SK-N-SH (cell line): ENCODE data around the gene TFAP2D. TPM values are rescaled to one million over a fixed set of nuclear protein-coding genes. Genes with fewer than 3 reads are reported as not detected.

Experiments
- CTCF ChIA-PET: fragments of 300-600, 350-600 bp; formaldehyde crosslinking; extraction: SDS; loops from one replicate; lab custom pipeline; 2021; lab: Yijun Ruan, JAX
- POLR2A ChIA-PET: fragments of 350-600 bp; sonication (Branson Sonifier 250); formaldehyde crosslinking; extraction: SDS; loops from one replicate; lab custom pipeline; 2020; ENCODE audit warnings: antibody characterized with exemption, inconsistent platforms; lab: Yijun Ruan, JAX
- DNase-seq: peaks from one replicate; pipeline ENCODE4 v3.0.0; 2012
- H2AFZ ChIP-seq: fragments of 200-600 bp; sonication (generic); 2 replicates; pipeline ENCODE4 v1.8.1; 2016; ENCODE audit warnings: antibody characterized with exemption, mild to moderate bottlenecking, low read depth
- H3F3A ChIP-seq: fragments of 200-600 bp; sonication (generic); replicated peaks from 2 replicates; pipeline ENCODE3; 2016; ENCODE audit warnings: antibody characterized with exemption, mild to moderate bottlenecking; ENCODE audit not compliant: insufficient read depth
- H3K27ac ChIP-seq, 2 experiments: fragments of 200-500 bp in 1 of 2; fragments of 200-600 bp in 1 of 2; sonication (Bioruptor generic) in 1 of 2; sonication (generic), shearing (Covaris generic) in 1 of 2; 2 replicates each; pipeline versions ENCODE4 v1.5.1 to v1.6.1; 2014 to 2016; ENCODE audit warnings: low read depth in 2 of 2, inconsistent platforms in 1 of 2, low read length in 1 of 2, mild to moderate bottlenecking in 1 of 2, mixed read lengths in 1 of 2
- H3K27me3 ChIP-seq: fragments of 200-600 bp; sonication (generic), shearing (Covaris generic); 2 replicates; pipeline ENCODE4 v1.6.1; 2016; ENCODE audit warnings: mixed run types; ENCODE audit not compliant: insufficient read depth
- H3K36me3 ChIP-seq, 2 experiments: fragments of 200-500 bp in 1 of 2; fragments of 200-600 bp in 1 of 2; sonication (Bioruptor generic) in 1 of 2; sonication (generic) in 1 of 2; replicated peaks in 1 of 2; 2 replicates each; pipeline versions ENCODE3 to v1.5.1; 2014 to 2016; ENCODE audit warnings: low read length in 1 of 2, mild to moderate bottlenecking in 1 of 2; ENCODE audit not compliant: insufficient read depth in 2 of 2, control insufficient read depth in 1 of 2
- H3K4me1 ChIP-seq, 2 experiments: fragments of 200-500 bp in 1 of 2; fragments of 200-600 bp in 1 of 2; sonication (Bioruptor generic) in 1 of 2; sonication (generic), shearing (Covaris generic) in 1 of 2; 2 replicates each; pipeline versions ENCODE4 v1.5.1 to v1.6.1; 2014 to 2016; ENCODE audit warnings: low read depth in 1 of 2, low read length in 1 of 2, mixed run types in 1 of 2; ENCODE audit not compliant: insufficient read depth in 2 of 2, control insufficient read depth in 1 of 2
- H3K4me2 ChIP-seq: fragments of 200-600 bp; sonication (generic), shearing (Covaris generic); 2 replicates; pipeline ENCODE4 v1.6.1; 2017; ENCODE audit warnings: mixed run types
- H3K4me3 ChIP-seq, 2 experiments: fragments of 200-500 bp in 1 of 2; fragments of 200-600 bp in 1 of 2; sonication (Bioruptor generic) in 1 of 2; sonication (generic), shearing (Covaris generic) in 1 of 2; 2 replicates each; pipeline versions ENCODE4 v1.5.1 to v1.8.1; 2014 to 2016; ENCODE audit warnings: low read depth in 2 of 2, inconsistent platforms in 1 of 2, low read length in 1 of 2, mild to moderate bottlenecking in 1 of 2, mixed read lengths in 1 of 2, moderate library complexity in 1 of 2
- H3K79me2 ChIP-seq: fragments of 200-600 bp; sonication (generic); 2 replicates; pipeline ENCODE4 v1.8.1; 2017; ENCODE audit warnings: mild to moderate bottlenecking; ENCODE audit not compliant: insufficient read depth
- H3K9ac ChIP-seq: fragments of 200-600 bp; sonication (generic); 2 replicates; pipeline ENCODE4 v1.6.1; 2017; ENCODE audit warnings: mixed run types
- H3K9me2 ChIP-seq: fragments of 200-600 bp; sonication (generic); 2 replicates; pipeline ENCODE4 v1.6.1; 2017; ENCODE audit warnings: mixed run types
- H3K9me3 ChIP-seq: fragments of 200-600 bp; sonication (generic); 2 replicates; pipeline ENCODE4 v1.6.1; 2017; ENCODE audit warnings: mixed run types, mild to moderate bottlenecking, moderate library complexity
- H4K20me1 ChIP-seq: fragments of 200-600 bp; sonication (generic); 2 replicates; pipeline ENCODE4 v1.6.1; 2017; ENCODE audit warnings: mild to moderate bottlenecking, mixed run types; ENCODE audit not compliant: insufficient read depth
- CHD2 ChIP-seq: fragments of 150-350 bp; IDR thresholded peaks from 2 replicates; pipeline ENCODE4 v1.6.1; 2018; ENCODE audit warnings: low read length; ENCODE audit not compliant: partially characterized antibody
- CTCF ChIP-seq: fragments of 200-600 bp; sonication (generic); IDR thresholded peaks from 2 replicates; pipeline ENCODE4 v1.6.1; 2017; ENCODE audit warnings: antibody characterized with exemption, mild to moderate bottlenecking, moderate library complexity
- ELF1 ChIP-seq: IDR thresholded peaks from 2 replicates; pipeline ENCODE4 v1.4.0; 2012
- EZH2phosphoT487 ChIP-seq: fragments of 200-600 bp; sonication (generic); IDR thresholded peaks from 2 replicates; pipeline ENCODE4 v1.6.1; 2017; ENCODE audit warnings: low read depth, mixed run types, mild to moderate bottlenecking, antibody characterized with exemption, moderate library complexity, borderline replicate concordance
- JUND ChIP-seq: IDR thresholded peaks from 2 replicates; pipeline ENCODE4 v1.4.0; 2012
- MEF2A ChIP-seq: IDR thresholded peaks from 2 replicates; pipeline ENCODE4 v1.4.0; 2012; ENCODE audit warnings: low read depth, borderline replicate concordance
- RAD21 ChIP-seq: IDR thresholded peaks from 2 replicates; pipeline ENCODE4 v1.6.1; 2012; ENCODE audit warnings: mild to moderate bottlenecking, low read length
- RXRA ChIP-seq: IDR thresholded peaks from 2 replicates; pipeline ENCODE4 v1.4.0; 2012; ENCODE audit warnings: low read depth, mild to moderate bottlenecking, borderline replicate concordance
- SIN3A ChIP-seq: IDR thresholded peaks from 2 replicates; pipeline ENCODE4 v1.6.1; 2012; ENCODE audit warnings: low read depth, mild to moderate bottlenecking, low read length, moderate library complexity, borderline replicate concordance
- TAF1 ChIP-seq: IDR thresholded peaks from 2 replicates; pipeline ENCODE4 v1.6.1; 2012; ENCODE audit warnings: low read depth, mild to moderate bottlenecking, low read length, moderate library complexity, borderline replicate concordance
- TEAD4 ChIP-seq: IDR thresholded peaks from 2 replicates; pipeline ENCODE4 v1.4.0; 2012; ENCODE audit warnings: mild to moderate bottlenecking, borderline replicate concordance; ENCODE audit not compliant: insufficient read depth
- USF1 ChIP-seq: IDR thresholded peaks from 2 replicates; pipeline ENCODE4 v1.4.0; 2012; ENCODE audit warnings: low read depth, borderline replicate concordance
- YY1 ChIP-seq: IDR thresholded peaks from 2 replicates; pipeline ENCODE4 v1.4.0; 2012; ENCODE audit warnings: low read depth, mild to moderate bottlenecking
- WGBS: methylation state at CpG from one replicate; pipeline ENCODE4 v1.1.6; 2017; ENCODE audit warnings: low lambda C conversion rate; 5-methylcytosine and 5-hydroxymethylcytosine counted together
- polyA plus RNA-seq, 3 experiments: library from polyadenylated mRNA; depleted of rRNA; stranded (reverse); fragments of >200 nt; gene quantifications; 2 replicates each; pipeline ENCODE4 v1.2.3, GENCODE V29; 2012
- TF ChIP-seq, protein P1 (sequence below): fragments of 150-350 bp; IDR thresholded peaks from 2 replicates; pipeline ENCODE4 v1.6.1; 2017; ENCODE audit warnings: antibody characterized with exemption, low read length, low read depth, borderline replicate concordance

TFAP2D gene
- polyA plus RNA-seq, 1 of the 3 experiments (the other 2 are of a cell fraction), result not detected

- ChIA-PET POLR2A (no interaction called here), CTCF (interaction anchor here (1.5 kb wide), 1 partner anchor 75 kb away, joined by 3 read pairs; no protein-coding TSS in a partner anchor)
- Histone ChIP-seq H3K36me3 (no peaks in the 10 kb centered on the region), H3K9me2 (no peaks in the 10 kb centered on the region), H3K4me2 (no peak overlapping the region), H3K9ac (no peak overlapping the region), H3F3A (no peaks in the 10 kb centered on the region), H3K9me3 (no peaks in the 10 kb centered on the region), H2AFZ (no peak overlapping the region), H4K20me1 (no peaks in the 10 kb centered on the region), H3K79me2 (no peaks in the 10 kb centered on the region), H3K27ac (no peak overlapping the region), H3K4me3 (no peak overlapping the region), H3K4me1 (peaks cover 0 to 9% of the 10 kb centered on the region in 2 experiments; a peak in 1 of 4 replicates), H3K27me3 (peaks cover 19% of the 10 kb centered on the region; the same call in 1 of the 2 replicates)
- 53% methylated on average over 14 of the region's 14 CpGs for WGBS
- no peak for DNase-seq
- TF ChIP-seq TEAD4, result no peak
- no peak for TF ChIP-seq CHD2
- TF ChIP-seq ELF1, result no peak
- TF ChIP-seq SIN3A, result no peak
- TF ChIP-seq YY1, result no peak
- TF ChIP-seq TAF1, result no peak
- no peak for TF ChIP-seq JUND
- no peak for TF ChIP-seq CTCF
- TF ChIP-seq RAD21, result no peak
- no peak for TF ChIP-seq RXRA
These were observed 3.7 kb downstream of the TFAP2D start for GRCh38 chr6:50716899-50717509.

DNA sequence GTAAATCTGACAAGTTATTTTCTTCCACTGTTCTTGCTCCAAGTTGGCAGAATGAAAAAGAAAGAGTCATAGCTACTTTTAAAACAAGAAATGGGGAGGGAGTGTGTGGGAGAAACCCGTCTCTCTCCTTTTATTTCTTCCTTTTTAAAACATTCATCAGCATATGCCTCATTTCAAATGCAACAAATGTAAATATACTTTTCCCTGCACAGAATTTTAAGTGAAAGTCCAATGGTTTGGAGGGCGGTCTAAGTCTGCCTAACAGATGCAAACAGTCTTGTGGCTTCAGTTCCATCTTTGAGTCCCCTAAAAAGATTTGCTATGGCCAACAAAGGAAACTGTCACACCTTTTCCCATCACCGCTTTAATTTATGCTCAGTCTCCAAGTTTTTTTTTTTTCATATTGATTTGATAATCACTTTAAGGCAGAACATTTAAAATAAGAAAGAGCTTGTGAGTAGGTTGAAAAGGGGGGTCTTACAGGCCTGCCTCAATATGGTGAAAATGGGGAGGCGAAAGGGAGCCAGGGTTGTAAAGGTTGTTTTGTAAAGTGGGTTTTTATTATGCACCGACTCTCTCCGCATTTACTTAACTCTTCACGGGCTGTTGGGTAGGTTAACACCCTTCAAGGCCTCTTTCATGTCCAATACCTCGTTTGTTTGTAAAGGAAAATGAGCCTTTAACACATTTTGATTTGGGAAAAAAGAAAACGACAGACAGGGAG, 4.6 kb downstream of the TFAP2D start:
- Histone ChIP-seq H3F3A (no peaks in the 10 kb centered on the region), H3K9me2 (no peaks in the 10 kb centered on the region), H3K9me3 (no peaks in the 10 kb centered on the region), H3K36me3 (no peaks in the 10 kb centered on the region), H3K27ac (no peak overlapping the region), H3K27me3 (peaks cover 19% of the 10 kb centered on the region; the same call in 1 of the 2 replicates), H4K20me1 (no peaks in the 10 kb centered on the region), H3K79me2 (no peaks in the 10 kb centered on the region), H3K9ac (no peak overlapping the region), H3K4me3 (no peak overlapping the region), H2AFZ (no peak overlapping the region), H3K4me2 (no peak overlapping the region), H3K4me1 (peaks cover 0 to 9% of the 10 kb centered on the region in 2 experiments; a peak in 1 of 4 replicates)
- no peak for DNase-seq
- WGBS, result 35% methylated on average over 9 of the region's 9 CpGs
- CTCF ChIA-PET, result interaction anchor here (0.9 to 1.5 kb wide), 3 partner anchors 17 to 74 kb away, joined by 3 read pairs; no protein-coding TSS in a partner anchor
- POLR2A ChIA-PET, result no interaction called here
- TF ChIP-seq TAF1, result no peak
- no peak for TF ChIP-seq EZH2phosphoT487
- no peak for TF ChIP-seq CHD2
- no peak for TF ChIP-seq RXRA
- no peak for TF ChIP-seq CTCF
- TF ChIP-seq MEF2A, result no peak
- TF ChIP-seq USF1, result no peak
- TF ChIP-seq, protein P1, sequence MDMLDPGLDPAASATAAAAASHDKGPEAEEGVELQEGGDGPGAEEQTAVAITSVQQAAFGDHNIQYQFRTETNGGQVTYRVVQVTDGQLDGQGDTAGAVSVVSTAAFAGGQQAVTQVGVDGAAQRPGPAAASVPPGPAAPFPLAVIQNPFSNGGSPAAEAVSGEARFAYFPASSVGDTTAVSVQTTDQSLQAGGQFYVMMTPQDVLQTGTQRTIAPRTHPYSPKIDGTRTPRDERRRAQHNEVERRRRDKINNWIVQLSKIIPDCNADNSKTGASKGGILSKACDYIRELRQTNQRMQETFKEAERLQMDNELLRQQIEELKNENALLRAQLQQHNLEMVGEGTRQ, result no peak
